Astrocyte of the spinal cord (primary cell): ENCODE data around the gene LAMC3.

Source experiments
- DNase-seq: peaks from one replicate; pipeline ENCODE4 v3.0.0; 2011; ENCODE audit warnings: low read depth, low spot score
- H3K4me3 ChIP-seq: 2 replicates; pipeline ENCODE4 v1.5.1; 2011; ENCODE audit warnings: low read depth, mild to moderate bottlenecking, low read length, moderate library complexity
- CTCF ChIP-seq: IDR thresholded peaks from 2 replicates; pipeline ENCODE4 v1.5.1; 2012; ENCODE audit warnings: low read depth, mild to moderate bottlenecking, low read length, inconsistent platforms
- in situ Hi-C: cut with HindIII; loops from 2 replicates; pipeline ENCODE4 v1.10.0; 2017; ENCODE audit warnings: low sequenced_read_pairs

The LAMC3 gene

GRCh38 chr9:131043087-131043486 lies 34.1 kb downstream of the LAMC3 start:
- no peak overlapping the region for H3K4me3 ChIP-seq
- no peak for DNase-seq
- in situ Hi-C loops, result no loop called here
- TF ChIP-seq CTCF, result no peak

GRCh38 chr9:131043646-131044045 lies 34.7 kb downstream of the LAMC3 start:
- in situ Hi-C loops, result no loop called here
- no peak for TF ChIP-seq CTCF
- DNase-seq, result no peak
- H3K4me3 ChIP-seq, result no peak overlapping the region

DNA sequence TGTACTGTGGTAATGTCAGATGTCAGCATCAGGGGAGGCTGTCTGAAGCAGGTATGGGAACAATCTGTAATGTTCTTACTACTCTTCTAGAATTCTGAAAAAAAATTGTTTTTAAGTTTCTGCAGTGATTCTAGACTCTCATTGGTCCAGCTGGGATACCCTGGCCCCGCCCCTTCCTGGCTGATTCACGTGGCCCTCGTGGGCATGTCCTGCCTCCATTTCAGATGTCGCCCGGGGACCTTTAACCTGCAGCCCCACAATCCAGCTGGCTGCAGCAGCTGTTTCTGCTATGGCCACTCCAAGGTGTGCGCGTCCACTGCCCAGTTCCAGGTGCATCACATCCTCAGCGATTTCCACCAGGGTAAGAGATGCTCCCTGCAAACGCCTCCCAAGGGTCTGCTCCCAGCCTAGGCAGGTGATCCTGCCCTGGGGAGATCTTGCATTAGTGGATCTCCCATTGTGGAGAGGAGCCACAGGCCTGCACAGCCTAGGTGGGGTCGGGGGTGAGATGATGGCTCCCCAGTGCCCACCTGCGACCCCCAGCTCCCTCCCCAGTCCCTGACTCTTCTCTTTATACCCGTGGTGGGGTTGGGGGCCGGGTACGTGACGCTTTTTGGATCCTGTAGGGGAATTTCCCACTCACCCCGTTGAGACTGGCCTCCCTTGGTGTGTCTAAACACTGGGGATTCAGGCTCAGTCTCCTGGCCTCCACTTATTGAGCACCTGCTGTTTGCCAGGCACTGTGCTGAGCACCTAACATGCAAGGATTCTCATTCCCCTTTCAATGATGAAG lies 36.5 kb downstream of the LAMC3 start:
- DNase-seq, result no peak
- no peak overlapping the region for H3K4me3 ChIP-seq
- in situ Hi-C loops, result no loop called here
- TF ChIP-seq CTCF, result no peak

DNA sequence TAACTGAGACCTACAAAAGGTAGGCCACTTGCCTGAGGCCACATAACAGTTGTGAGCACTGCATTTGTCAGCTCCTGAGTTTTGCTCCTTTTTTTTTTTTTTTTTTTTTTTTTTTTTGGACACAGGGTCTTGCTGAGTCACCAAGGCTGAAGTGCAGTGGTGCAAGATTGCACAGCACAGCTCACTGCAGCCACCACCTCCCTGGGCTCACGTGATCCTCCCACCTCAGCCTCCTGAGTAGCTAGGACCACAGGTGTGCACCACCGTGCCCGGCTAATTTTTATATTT lies 37.1 kb downstream of the LAMC3 start:
- in situ Hi-C loops, result no loop called here
- DNase-seq, result no peak
- no peak overlapping the region for H3K4me3 ChIP-seq
- no peak for TF ChIP-seq CTCF

- TF ChIP-seq CTCF, result peak; percentile 97
- H3K4me3 ChIP-seq, result no peak overlapping the region
- in situ Hi-C loops, result no loop called here
- peak; percentile 51 for DNase-seq
These were observed 37.7 kb downstream of the LAMC3 start for GRCh38 chr9:131046581-131047202.

DNA sequence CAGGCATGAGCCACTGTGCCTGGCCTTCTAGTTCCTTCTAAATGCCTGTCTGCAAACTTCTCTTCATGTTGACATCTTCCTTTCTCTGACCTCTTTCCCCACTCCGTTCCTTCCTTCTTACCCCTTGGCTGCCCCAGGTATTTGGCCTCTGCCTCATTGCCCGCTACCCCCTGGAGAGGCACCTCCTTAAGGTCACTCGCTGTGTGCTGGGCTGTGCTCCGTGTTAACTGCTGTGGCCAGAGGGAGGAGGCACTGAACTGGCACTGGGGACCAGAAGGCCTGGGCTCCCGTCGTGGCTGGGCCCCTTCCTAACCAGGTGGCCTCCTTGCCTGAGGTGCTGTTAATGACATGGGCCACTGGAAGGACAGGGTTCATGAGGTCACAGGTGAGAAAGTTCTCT lies 39.4 kb downstream of the LAMC3 start:
- in situ Hi-C loops, result no loop called here
- TF ChIP-seq CTCF, result no peak
- H3K4me3 ChIP-seq, result no peak overlapping the region
- DNase-seq, result no peak
